GM23248 (cell line): ENCODE results near the gene CACNA1I. TPM values are rescaled to one million over a fixed set of nuclear protein-coding genes. Genes with fewer than 3 reads are reported as not detected.
A peak's percentile ranks its signal among the peaks of the same experiment; 100 is the strongest.

Experiments used
- DNase-seq: peaks from one replicate; pipeline ENCODE4 v3.0.0-alpha.2; 2015
- H2AFZ ChIP-seq: fragments of 200-600 bp; sonication (generic); 2 replicates; pipeline ENCODE4 v1.6.1; 2016; ENCODE audit warnings: antibody characterized with exemption
- H3F3A ChIP-seq: fragments of 200-600 bp; sonication (generic); 2 replicates; pipeline ENCODE4 v1.6.1; 2016; ENCODE audit warnings: mild to moderate bottlenecking, antibody characterized with exemption, mixed run types; ENCODE audit not compliant: insufficient read depth
- H3K27ac ChIP-seq: fragments of 200-600 bp; sonication (generic); 2 replicates; pipeline ENCODE4 v1.5.1; 2016; ENCODE audit warnings: mild to moderate bottlenecking
- H3K27me3 ChIP-seq: fragments of 200-600 bp; sonication (generic); replicated peaks from 2 replicates; pipeline ENCODE4 v1.6.1; 2016; ENCODE audit warnings: mild to moderate bottlenecking; ENCODE audit not compliant: insufficient read depth
- H3K36me3 ChIP-seq: fragments of 200-600 bp; sonication (generic); 2 replicates; pipeline ENCODE4 v1.6.1; 2016; ENCODE audit warnings: low read depth, mild to moderate bottlenecking
- H3K4me1 ChIP-seq: fragments of 200-600 bp; sonication (generic); 2 replicates; pipeline ENCODE4 v1.6.1; 2016; ENCODE audit warnings: mild to moderate bottlenecking; ENCODE audit not compliant: insufficient read depth
- H3K4me2 ChIP-seq: fragments of 200-600 bp; sonication (generic); one replicate; pipeline ENCODE4 v1.6.1; 2016; ENCODE audit warnings: mild to moderate bottlenecking; ENCODE audit not compliant: unreplicated experiment
- H3K4me3 ChIP-seq: fragments of 200-600 bp; sonication (generic); 2 replicates; pipeline ENCODE4 v1.5.1; 2016; ENCODE audit warnings: mild to moderate bottlenecking
- H3K79me2 ChIP-seq: fragments of 200-600 bp; sonication (generic); 2 replicates; pipeline ENCODE4 v1.6.1; 2016; ENCODE audit warnings: mild to moderate bottlenecking; ENCODE audit not compliant: insufficient read depth
- H3K9ac ChIP-seq: fragments of 200-600 bp; sonication (generic); 2 replicates; pipeline ENCODE4 v1.6.1; 2016; ENCODE audit warnings: mild to moderate bottlenecking
- H3K9me2 ChIP-seq: fragments of 200-600 bp; sonication (generic); 2 replicates; pipeline ENCODE4 v1.6.1; 2016; ENCODE audit warnings: mixed run types, mild to moderate bottlenecking, moderate library complexity; ENCODE audit not compliant: insufficient read depth
- H3K9me3 ChIP-seq: fragments of 200-600 bp; sonication (generic); one replicate; pipeline ENCODE4 v1.6.1; 2017; ENCODE audit warnings: low read depth
- H4K20me1 ChIP-seq: fragments of 200-600 bp; sonication (generic); 2 replicates; pipeline ENCODE4 v1.6.0; 2016; ENCODE audit not compliant: insufficient read depth
- EZH2 ChIP-seq: fragments of 200-600 bp; sonication (generic); IDR thresholded peaks from 2 replicates; pipeline ENCODE4 v1.6.1; 2018; ENCODE audit warnings: antibody characterized with exemption, mild to moderate bottlenecking; ENCODE audit not compliant: insufficient read depth, poor library complexity, severe bottlenecking
- EZH2phosphoT487 ChIP-seq: fragments of 200-600 bp; sonication (generic); IDR thresholded peaks from 2 replicates; pipeline ENCODE4 v1.6.1; 2018; ENCODE audit warnings: antibody characterized with exemption, moderate library complexity, mild to moderate bottlenecking, low read depth; ENCODE audit not compliant: insufficient read depth
- WGBS, 2 experiments: methylation state at CpG; one replicate each; pipeline ENCODE4 v1.1.6; 2015 to 2017; ENCODE audit warnings: low lambda C conversion rate in 2 of 2, low coverage in 1 of 2; ENCODE audit errors: missing lambda C conversion rate in 2 of 2; 5-methylcytosine and 5-hydroxymethylcytosine counted together
- in situ Hi-C: fragments of 300-500 bp; cut with MboI; formaldehyde crosslinking; loops from 2 replicates; pipeline ENCODE4 v1.15.0; 2020
- polyA plus RNA-seq: library from polyadenylated mRNA; unstranded; fragments of >200 nt; fragmentation: Nextera tagmentation; extraction: Ambion mirVana; gene quantifications from 2 replicates; pipeline ENCODE4 v1.2.1, GENCODE V29; 2016
- total RNA-seq: library from RNA; depleted of rRNA; stranded (reverse); fragments of >200 nt; shearing (Covaris generic); gene quantifications from 2 replicates; pipeline ENCODE4 v1.2.3, GENCODE V29; 2014

The CACNA1I gene
- total and polyA plus RNA-seq, 2 experiments from 2014 or later, result not detected

- Histone ChIP-seq H3K27ac (no peak overlapping the region), H4K20me1 (no peaks in the 10 kb centered on the region), H3K9me3 (no peaks in the 10 kb centered on the region), H2AFZ (no peak overlapping the region), H3K4me3 (no peak overlapping the region), H3K4me2 (no peak overlapping the region), H3F3A (no peaks in the 10 kb centered on the region), H3K9me2 (no peaks in the 10 kb centered on the region), H3K4me1 (no peaks in the 10 kb centered on the region), H3K9ac (no peak overlapping the region), H3K79me2 (no peaks in the 10 kb centered on the region), H3K27me3 (peaks cover 10% of the 10 kb centered on the region), H3K36me3 (no peaks in the 10 kb centered on the region)
- WGBS, 2 experiments, result 64 to 68% methylated on average over 4 of the region's 4 CpGs
- in situ Hi-C loops, result no loop called here
- TF ChIP-seq EZH2phosphoT487, result no peak
- TF ChIP-seq EZH2, result no peak
- no peak for DNase-seq
Measured at GRCh38 chr22:39682994-39683393, 112.4 kb downstream of the CACNA1I start.

- Histone ChIP-seq H3K79me2 (no peaks in the 10 kb centered on the region), H3K36me3 (no peaks in the 10 kb centered on the region), H4K20me1 (no peaks in the 10 kb centered on the region), H2AFZ (no peak overlapping the region), H3K27me3 (peaks cover 14% of the 10 kb centered on the region), H3K9ac (no peak overlapping the region), H3K4me1 (no peaks in the 10 kb centered on the region), H3F3A (no peaks in the 10 kb centered on the region), H3K27ac (no peak overlapping the region), H3K9me2 (no peaks in the 10 kb centered on the region), H3K9me3 (no peaks in the 10 kb centered on the region), H3K4me2 (no peak overlapping the region), H3K4me3 (no peak overlapping the region)
- 68 to 70% methylated on average over 4 to 5 of the region's 5 CpGs for WGBS, 2 experiments
- no peak for DNase-seq
- TF ChIP-seq EZH2phosphoT487 (no peak), EZH2 (no peak)
- in situ Hi-C loops, result no loop called here
Measured at GRCh38 chr22:39683639-39684038, 113.1 kb downstream of the CACNA1I start.

GRCh38 chr22:39684702-39685281, 114.2 kb downstream of the CACNA1I start:
- Histone ChIP-seq H3K4me1 (no peaks in the 10 kb centered on the region), H3K4me2 (no peak overlapping the region), H3K4me3 (no peak overlapping the region), H3K9me3 (no peaks in the 10 kb centered on the region), H3K27me3 (peaks cover 14% of the 10 kb centered on the region), H3K36me3 (no peaks in the 10 kb centered on the region), H4K20me1 (no peaks in the 10 kb centered on the region), H3K27ac (no peak overlapping the region), H3K9me2 (no peaks in the 10 kb centered on the region), H3K79me2 (no peaks in the 10 kb centered on the region), H3F3A (no peaks in the 10 kb centered on the region), H2AFZ (no peak overlapping the region), H3K9ac (no peak overlapping the region)
- peak; percentile 46 for DNase-seq
- in situ Hi-C loops, result no loop called here
- 6 to 20% methylated on average over 5 to 12 of the region's 12 CpGs for WGBS, 2 experiments
- TF ChIP-seq EZH2, result no peak
- TF ChIP-seq EZH2phosphoT487, result no peak

- Histone ChIP-seq H3F3A (no peaks in the 10 kb centered on the region), H3K36me3 (no peaks in the 10 kb centered on the region), H4K20me1 (no peaks in the 10 kb centered on the region), H3K9me3 (no peaks in the 10 kb centered on the region), H3K27me3 (peaks cover 19% of the 10 kb centered on the region), H3K4me3 (no peak overlapping the region), H3K79me2 (no peaks in the 10 kb centered on the region), H3K9me2 (no peaks in the 10 kb centered on the region), H2AFZ (no peak overlapping the region), H3K4me2 (no peak overlapping the region), H3K4me1 (no peaks in the 10 kb centered on the region), H3K27ac (no peak overlapping the region), H3K9ac (no peak overlapping the region)
- no peak for DNase-seq
- TF ChIP-seq EZH2 (peak; percentile 26), EZH2phosphoT487 (no peak)
- in situ Hi-C loops, result no loop called here
- 5% methylated on average over 30 to 55 of the region's 77 CpGs for WGBS, 2 experiments
Measured at GRCh38 chr22:39685336-39686177, 115.0 kb downstream of the CACNA1I start.
